Esophagus squamous epithelium (tissue), 5 donors: ENCODE results near the gene LIG1. TPM values are rescaled to one million over a fixed set of nuclear protein-coding genes. Genes with fewer than 3 reads are reported as not detected.

Experiments
- DNase-seq: peaks from one replicate; lab custom pipeline; 2025; lab: John Stamatoyannopoulos, UW
- H3K27ac ChIP-seq, 4 donors: fragments of 200-600 bp; sonication (generic); one replicate each; pipeline ENCODE4 v1.5.1; 2016 to 2019; ENCODE audit warnings: mild to moderate bottlenecking in 1 of 4
- H3K27me3 ChIP-seq, 4 donors: fragments of 200-600 bp; sonication (generic); 1 replicate in 3 of 4; 2 replicates in 1 of 4; pipeline versions ENCODE4 v1.5.1 to v1.6.0; 2017 to 2021; ENCODE audit warnings: antibody characterized with exemption in 1 of 4
- H3K36me3 ChIP-seq, 3 donors: fragments of 200-600 bp; sonication (generic); one replicate each; pipeline ENCODE4 v1.5.1; 2016 to 2019
- H3K4me1 ChIP-seq, 3 donors: fragments of 200-600 bp; sonication (generic); one replicate each; pipeline ENCODE4 v1.5.1; 2017 to 2019
- H3K4me3 ChIP-seq, 4 donors: fragments of 200-600 bp; sonication (generic); 1 replicate in 3 of 4; 2 replicates in 1 of 4; pipeline ENCODE4 v1.5.1; 2016 to 2019; ENCODE audit warnings: mild to moderate bottlenecking in 2 of 4, moderate library complexity in 1 of 4
- H3K9me3 ChIP-seq, 3 donors: fragments of 200-600 bp; sonication (generic); one replicate each; pipeline ENCODE4 v1.5.1; 2016 to 2019
- POLR2A ChIP-seq, 4 donors: fragments of 450-650 bp; IDR thresholded peaks; one replicate each; pipeline ENCODE4 v1.6.1; 2017; ENCODE audit warnings: antibody characterized with exemption in 4 of 4, mild to moderate bottlenecking in 4 of 4, moderate library complexity in 3 of 4
- WGBS, 2 donors: methylation state at CpG; one replicate each; pipeline ENCODE4 v1.1.5; 2018; 5-methylcytosine and 5-hydroxymethylcytosine counted together
- intact Hi-C: fragments of 100-400 bp; cut with DNase I; formaldehyde crosslinking; loops from one replicate; pipeline ENCODE4 v1.15.0; 2022
- total RNA-seq, 4 donors: library from RNA; depleted of rRNA; stranded (reverse); fragments of >200 nt; gene quantifications; one replicate each; pipeline ENCODE4 v1.1.0, GENCODE V29; 2016
- TF ChIP-seq, protein P1 (sequence below), 6 experiments: fragments of 450-650 bp in 4 of 6; fragments of 200-600 bp in 2 of 6; sonication (generic) in 2 of 6; IDR thresholded peaks; one replicate each; pipeline ENCODE4 v1.5.1; 2016 to 2019; ENCODE audit warnings: antibody characterized with exemption in 6 of 6, mild to moderate bottlenecking in 4 of 6, moderate library complexity in 4 of 6
- donor health status: DM: yes; HTN: yes; CAD: no.

LIG1 gene
- total RNA-seq, 4 donors from 2014 or later = 25.7 to 44.3 (median 31.1) TPM

DNA sequence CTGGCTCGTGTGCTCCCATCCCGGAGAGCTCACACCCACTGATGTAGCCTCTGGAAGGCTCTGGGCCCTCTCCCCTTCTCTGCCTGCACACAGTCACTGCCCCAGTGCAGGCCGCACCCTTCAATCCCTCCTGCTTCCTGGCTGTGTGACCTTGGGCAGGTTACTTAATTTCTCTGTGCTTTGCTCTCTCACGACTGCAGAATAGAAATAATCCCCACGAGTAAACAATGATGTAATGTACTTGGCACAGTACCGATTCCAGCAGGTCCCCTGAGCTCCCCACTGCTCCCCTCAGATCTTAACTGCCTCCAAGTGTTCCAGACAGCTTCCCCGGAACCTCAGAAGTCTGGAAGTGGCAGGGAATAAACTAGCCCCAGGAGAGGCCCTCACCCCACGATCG lies 16.1 kb downstream of the LIG1 start:
- intact Hi-C loops = no loop called here
- no peak for TF ChIP-seq POLR2A (IDR thresholded peaks at IDR 0.05)
- TF ChIP-seq, protein P1, sequence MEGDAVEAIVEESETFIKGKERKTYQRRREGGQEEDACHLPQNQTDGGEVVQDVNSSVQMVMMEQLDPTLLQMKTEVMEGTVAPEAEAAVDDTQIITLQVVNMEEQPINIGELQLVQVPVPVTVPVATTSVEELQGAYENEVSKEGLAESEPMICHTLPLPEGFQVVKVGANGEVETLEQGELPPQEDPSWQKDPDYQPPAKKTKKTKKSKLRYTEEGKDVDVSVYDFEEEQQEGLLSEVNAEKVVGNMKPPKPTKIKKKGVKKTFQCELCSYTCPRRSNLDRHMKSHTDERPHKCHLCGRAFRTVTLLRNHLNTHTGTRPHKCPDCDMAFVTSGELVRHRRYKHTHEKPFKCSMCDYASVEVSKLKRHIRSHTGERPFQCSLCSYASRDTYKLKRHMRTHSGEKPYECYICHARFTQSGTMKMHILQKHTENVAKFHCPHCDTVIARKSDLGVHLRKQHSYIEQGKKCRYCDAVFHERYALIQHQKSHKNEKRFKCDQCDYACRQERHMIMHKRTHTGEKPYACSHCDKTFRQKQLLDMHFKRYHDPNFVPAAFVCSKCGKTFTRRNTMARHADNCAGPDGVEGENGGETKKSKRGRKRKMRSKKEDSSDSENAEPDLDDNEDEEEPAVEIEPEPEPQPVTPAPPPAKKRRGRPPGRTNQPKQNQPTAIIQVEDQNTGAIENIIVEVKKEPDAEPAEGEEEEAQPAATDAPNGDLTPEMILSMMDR (IDR thresholded peaks at IDR 0.05) = no peak
- Histone ChIP-seq H3K27ac (no peak overlapping the region), H3K4me1 (no peaks in the 10 kb centered on the region), H3K9me3 (no peaks in the 10 kb centered on the region), H3K4me3 (no peak overlapping the region), H3K27me3 (no peaks in the 10 kb centered on the region), H3K36me3 (peaks cover 0 to 68% (median 0%) of the 10 kb centered on the region in 3 donors)
- DNase-seq = no peak
- 47 to 62% methylated on average over 6 of the region's 9 CpGs for WGBS, 2 donors

DNA sequence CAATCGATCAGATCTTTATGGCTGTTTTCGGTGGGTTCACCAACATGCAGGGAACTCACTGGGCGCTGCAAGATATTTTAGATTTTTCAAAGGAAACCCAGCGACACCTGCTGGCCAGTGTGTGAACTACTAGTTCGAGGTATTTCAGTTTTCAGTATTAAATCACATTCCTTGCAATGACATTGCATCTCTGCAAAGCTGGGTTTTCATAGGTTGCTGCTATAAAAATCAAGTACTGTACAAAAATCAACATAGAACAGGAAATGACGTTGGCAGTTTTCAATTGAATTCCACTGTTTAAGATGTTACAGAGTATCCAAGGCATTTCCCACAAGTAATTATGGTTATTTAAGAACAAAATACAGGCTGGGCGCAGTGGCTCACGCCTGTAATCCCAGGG lies 17.6 kb downstream of the LIG1 start:
- Histone ChIP-seq H3K4me1 (no peaks in the 10 kb centered on the region), H3K27me3 (no peaks in the 10 kb centered on the region), H3K9me3 (no peaks in the 10 kb centered on the region), H3K27ac (no peak overlapping the region), H3K4me3 (no peak overlapping the region), H3K36me3 (peaks cover 0 to 69% (median 0%) of the 10 kb centered on the region in 3 donors)
- intact Hi-C loops = no loop called here
- WGBS, 2 donors = 25 to 31% methylated on average over 8 of the region's 8 CpGs
- no peak for TF ChIP-seq POLR2A (IDR thresholded peaks at IDR 0.05)
- TF ChIP-seq, protein P1 (IDR thresholded peaks at IDR 0.05) = peak; percentile 76 to 91 (median 89)
- no peak for DNase-seq

DNA sequence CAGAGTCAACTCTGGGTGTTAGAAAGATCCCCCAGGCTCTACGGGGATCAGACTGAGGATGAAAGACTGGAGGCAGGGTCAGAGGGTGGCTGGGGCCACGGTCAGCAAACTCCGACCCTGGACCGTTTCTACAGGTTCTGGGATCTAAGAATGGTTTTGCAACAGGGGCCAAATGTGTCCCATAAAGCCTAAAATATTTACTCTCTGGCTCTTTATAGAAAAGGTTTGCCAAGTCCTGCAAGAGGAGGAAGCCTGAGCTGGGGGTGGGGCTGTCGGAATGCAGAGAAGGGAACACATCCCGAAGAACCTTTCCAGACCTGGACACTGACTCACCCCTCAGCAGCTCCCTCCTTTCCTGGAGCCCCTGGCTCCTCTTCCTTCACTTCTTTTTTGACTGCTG lies 20.7 kb downstream of the LIG1 start:
- Histone ChIP-seq H3K4me3 (no peak overlapping the region), H3K36me3 (peaks cover 0 to 73% (median 0%) of the 10 kb centered on the region in 3 donors), H3K27ac (no peak overlapping the region), H3K27me3 (no peaks in the 10 kb centered on the region), H3K9me3 (no peaks in the 10 kb centered on the region), H3K4me1 (no peaks in the 10 kb centered on the region)
- no peak for TF ChIP-seq POLR2A (IDR thresholded peaks at IDR 0.05)
- TF ChIP-seq, protein P1 (IDR thresholded peaks at IDR 0.05) = no peak
- intact Hi-C loops = loop anchor here (5.0 kb wide), 1 partner anchor 42 kb away; no protein-coding TSS in a partner anchor
- 75% methylated on average over 5 to 6 of the region's 6 CpGs for WGBS, 2 donors
- DNase-seq = no peak

DNA sequence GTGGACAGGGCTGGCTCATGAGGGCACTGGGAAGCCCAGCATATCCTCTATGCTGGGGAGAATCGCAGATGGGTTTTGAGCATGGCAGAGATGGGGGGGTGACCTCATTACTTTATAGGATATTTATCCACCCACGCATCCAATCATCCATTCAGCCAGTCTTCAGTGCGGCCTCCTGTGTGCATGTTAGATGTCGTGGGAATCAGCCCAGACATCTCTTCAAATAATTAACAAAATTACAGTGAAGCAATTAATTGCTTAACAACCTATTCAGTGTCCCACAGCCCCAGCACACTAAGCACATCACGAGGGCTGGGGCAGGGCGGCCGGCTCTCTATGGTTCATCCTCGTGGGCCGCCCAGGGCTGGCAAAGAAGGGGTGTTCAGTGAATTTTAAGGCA lies 21.6 kb downstream of the LIG1 start:
- no peaks in the 10 kb centered on the region for H3K27me3 ChIP-seq
- H3K36me3 ChIP-seq = peaks cover 0 to 81% (median 0%) of the 10 kb centered on the region in 3 donors
- H3K27ac ChIP-seq = no peak overlapping the region
- intact Hi-C loops = loop anchor here (5.0 kb wide), 1 partner anchor 41 kb away; no protein-coding TSS in a partner anchor
- TF ChIP-seq POLR2A (IDR thresholded peaks at IDR 0.05) = no peak
- TF ChIP-seq, protein P1 (IDR thresholded peaks at IDR 0.05) = no peak
- DNase-seq = no peak
- H3K4me1 ChIP-seq = no peaks in the 10 kb centered on the region
- no peaks in the 10 kb centered on the region for H3K9me3 ChIP-seq
- no peak overlapping the region for H3K4me3 ChIP-seq
- 84 to 96% methylated on average over 9 of the region's 9 CpGs for WGBS, 2 donors

DNA sequence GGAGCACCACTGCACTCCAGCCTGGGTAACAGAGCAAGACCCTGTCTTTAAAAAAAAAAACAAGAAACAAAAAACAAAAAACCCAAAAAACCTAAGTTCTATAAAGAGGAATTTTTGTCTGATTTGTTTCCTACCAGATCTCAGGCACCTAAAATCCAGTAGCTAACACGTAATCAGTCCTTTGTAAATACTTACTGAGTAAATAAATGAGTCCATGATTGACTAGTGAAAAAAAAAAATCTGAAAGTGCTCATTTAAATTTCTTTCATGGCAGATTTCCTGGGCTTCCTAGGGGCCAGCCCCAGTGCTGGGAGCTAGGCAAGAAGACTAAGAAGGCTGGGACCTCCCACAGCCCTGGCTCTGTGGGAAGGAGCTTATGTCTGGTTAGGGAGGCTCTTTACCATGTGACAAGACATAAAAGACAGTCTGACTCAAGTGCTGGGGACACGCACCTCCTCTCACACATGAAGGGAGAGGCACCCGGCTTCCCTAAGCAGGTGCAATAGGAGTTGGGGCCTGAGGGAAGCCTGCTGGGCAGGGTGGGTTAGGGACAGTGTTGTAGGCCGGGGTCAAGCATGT lies 22.5 kb downstream of the LIG1 start:
- no peaks in the 10 kb centered on the region for H3K9me3 ChIP-seq
- WGBS, 2 donors = 78 to 81% methylated on average over 2 to 4 of the region's 4 CpGs
- peaks cover 0 to 90% (median 0%) of the 10 kb centered on the region in 3 donors for H3K36me3 ChIP-seq
- DNase-seq = no peak
- no peak overlapping the region for H3K27ac ChIP-seq
- no peaks in the 10 kb centered on the region for H3K27me3 ChIP-seq
- no peaks in the 10 kb centered on the region for H3K4me1 ChIP-seq
- TF ChIP-seq, protein P1 (IDR thresholded peaks at IDR 0.05) = no peak
- TF ChIP-seq POLR2A (IDR thresholded peaks at IDR 0.05) = no peak
- no peak overlapping the region for H3K4me3 ChIP-seq
- intact Hi-C loops = loop anchor here (5.0 kb wide), 1 partner anchor 40 kb away; no protein-coding TSS in a partner anchor
